Measurements from ENCODE around the gene GALNS.
"Not testable (repeated sequence)": the region's sequence is repeated elsewhere in the genome, so short reads cannot be mapped to it uniquely, and the experiment has no call there.

The GALNS gene

GRCh38 chr16:88856828-88857727 lies at the start of gene GALNS, which contains the start of gene TRAPPC2L:
Gene GALNS, minus strand, starts transcription at chr16:88856947. Its CDS starts 70 bp downstream, at chr16:88856877.
Gene TRAPPC2L, plus strand, starts transcription at chr16:88857127. Its CDS starts 24 bp downstream, at chr16:88857151.
- DNase-seq, result peak; percentile 23

DNA sequence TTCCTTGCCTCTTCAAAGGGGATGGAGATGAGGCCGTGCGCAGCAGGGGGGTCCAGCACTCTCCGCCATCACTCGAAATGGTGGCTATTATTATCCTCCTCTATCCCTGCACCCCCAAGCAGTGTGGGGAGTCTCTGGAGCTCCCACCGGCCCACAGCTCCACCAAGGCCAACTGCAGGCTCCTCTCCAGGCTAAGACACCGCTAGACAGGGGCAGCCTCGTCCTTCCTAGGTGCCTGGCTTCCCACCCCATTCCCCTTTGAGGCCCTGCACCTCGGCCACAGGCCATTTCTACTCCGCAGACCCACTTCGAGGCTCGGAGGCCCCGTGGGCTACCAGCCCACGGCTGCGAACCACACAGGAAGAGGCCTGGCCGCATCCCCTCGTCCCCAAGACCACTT lies 49.3 kb upstream of the GALNS start:
- DNase-seq, result no peak

DNA sequence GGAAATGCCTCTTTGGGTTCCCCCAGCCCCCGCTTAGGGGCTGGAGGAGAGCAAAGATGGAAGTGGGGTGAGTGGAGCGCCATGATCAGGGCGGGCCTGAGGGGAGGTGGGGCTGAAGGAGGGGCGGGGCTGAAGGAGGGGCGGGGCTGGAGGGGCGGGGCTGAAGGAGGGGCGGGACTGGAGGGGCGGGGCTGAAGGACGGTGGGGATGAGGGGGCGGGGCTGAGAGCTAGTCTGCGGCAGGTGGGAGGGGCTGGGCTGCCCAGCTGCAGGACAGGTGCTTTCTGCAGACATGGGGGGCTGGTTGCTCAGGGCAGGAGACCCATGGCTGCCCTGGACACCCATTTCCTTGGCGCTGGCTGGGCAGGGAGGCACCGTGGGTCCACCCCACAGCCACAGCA lies 48.8 kb upstream of the GALNS start:
- DNase-seq, result no peak

DNA sequence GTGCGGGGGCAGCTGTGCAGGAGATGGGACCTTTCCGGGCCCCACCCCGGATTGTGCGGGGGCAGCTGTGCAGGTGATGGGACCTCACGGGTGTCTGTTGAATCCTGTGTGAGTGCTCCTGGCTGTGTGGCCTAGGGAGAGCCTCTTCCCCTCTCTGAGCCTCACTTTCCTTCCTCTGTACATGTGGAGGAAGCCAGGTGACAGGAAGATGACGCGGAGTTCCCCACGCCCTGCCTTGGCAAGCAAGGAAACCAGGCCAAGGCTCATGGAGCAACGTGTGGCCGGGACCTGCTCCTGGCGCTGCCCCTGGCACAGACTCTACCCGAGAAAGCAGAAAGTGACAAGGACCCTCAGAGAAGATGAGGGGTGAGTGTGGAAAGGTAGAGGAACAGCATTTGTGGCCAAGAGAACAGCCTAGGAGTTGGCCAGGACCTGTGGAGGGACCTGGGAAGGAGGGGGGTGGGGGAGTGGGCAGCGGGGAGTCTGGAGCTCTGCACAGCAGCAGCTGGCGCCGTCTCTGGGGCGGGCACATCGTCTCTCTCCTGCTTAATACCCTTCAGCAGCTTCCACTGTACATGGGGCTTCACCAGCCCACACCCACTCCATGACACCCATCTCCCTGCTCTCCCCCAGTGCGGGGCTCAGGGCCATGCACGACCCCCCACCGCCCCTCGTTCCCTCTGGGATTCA lies 48.1 kb upstream of the GALNS start:
- DNase-seq, result no peak

GRCh38 chr16:88903267-88903666 lies 46.5 kb upstream of the GALNS start:
- no peak for DNase-seq

- no peak for DNase-seq
Measured at GRCh38 chr16:88902744-88903143, 46.0 kb upstream of the GALNS start.

DNA sequence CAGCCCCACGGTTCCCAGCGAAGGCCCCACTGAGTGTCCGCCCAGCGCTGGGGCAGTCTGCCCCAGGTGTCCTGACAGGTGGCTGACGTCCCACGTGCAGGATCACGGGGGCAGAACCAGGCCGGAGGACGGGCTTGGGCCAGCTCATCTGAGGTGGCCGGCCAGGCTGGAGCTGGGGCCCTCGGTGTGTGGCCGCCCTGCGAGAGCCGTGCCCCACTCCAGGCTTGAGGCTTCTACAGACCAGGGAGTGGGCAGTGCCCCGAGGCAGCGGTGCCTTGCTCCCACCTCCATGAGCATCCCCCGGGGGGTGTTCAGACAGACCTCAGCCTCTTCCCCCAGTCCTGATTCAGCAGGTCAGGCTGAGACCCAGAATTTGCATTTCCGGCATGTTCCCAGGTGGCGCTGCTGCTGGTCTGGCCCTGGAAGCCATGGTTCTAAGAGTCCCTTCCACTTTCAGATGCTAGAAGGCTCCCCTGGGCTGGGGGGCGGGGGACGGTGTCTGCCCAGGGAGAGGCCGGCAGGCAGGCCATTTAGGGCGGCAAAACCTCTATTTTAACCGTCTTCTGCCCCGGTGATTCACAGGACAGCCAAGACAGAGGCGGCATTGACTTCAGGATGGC lies 45.1 kb upstream of the GALNS start:
- no peak for DNase-seq

GRCh38 chr16:88900662-88901052 lies 43.9 kb upstream of the GALNS start:
- DNase-seq, result no peak

DNA sequence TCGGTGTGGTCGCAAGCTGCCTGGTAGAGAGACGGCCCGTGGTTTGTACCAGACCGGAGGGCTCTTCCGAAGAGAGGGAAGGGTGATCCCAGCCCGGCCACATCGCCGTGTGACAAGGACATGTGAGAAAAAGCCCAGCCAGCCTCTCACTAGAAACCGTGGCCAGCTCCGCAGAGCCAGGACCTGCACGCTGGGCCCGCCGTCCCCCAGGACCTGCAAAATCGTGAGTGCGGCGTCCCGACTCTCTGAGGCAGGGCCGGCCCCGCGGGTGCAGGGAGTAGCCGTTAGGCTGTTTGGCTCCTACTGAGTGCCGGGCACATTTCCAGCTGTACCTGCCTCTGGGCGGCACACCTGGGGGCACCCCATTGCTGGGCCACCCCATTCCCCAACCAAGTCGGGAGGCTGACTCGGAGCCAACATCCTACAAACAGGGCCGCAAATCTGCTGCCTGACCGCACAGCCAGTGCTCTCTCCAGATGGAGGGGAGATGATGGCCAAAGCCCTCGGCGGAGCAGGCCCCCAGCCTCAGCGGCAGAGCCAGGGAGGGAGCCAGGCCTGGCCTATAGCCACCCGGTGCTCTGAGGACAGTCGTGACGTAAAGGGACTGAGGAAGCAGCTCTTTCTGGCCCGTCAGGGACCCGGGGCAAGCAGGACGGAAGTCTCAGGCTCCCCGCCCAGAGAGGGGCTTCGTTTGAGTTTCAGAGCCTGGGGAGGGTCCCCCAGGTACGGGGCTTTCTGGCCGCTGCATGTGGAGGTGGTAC lies 43.3 kb upstream of the GALNS start:
- DNase-seq, result no peak

- no peak for DNase-seq
Measured at GRCh38 chr16:88897696-88898425, 41.1 kb upstream of the GALNS start.

GRCh38 chr16:88896238-88897070 lies 39.7 kb upstream of the GALNS start:
- DNase-seq, result no peak

- no peak for DNase-seq
Measured at GRCh38 chr16:88895335-88895734, 38.6 kb upstream of the GALNS start.

- no peak for DNase-seq
Measured at GRCh38 chr16:88894681-88895300, 38.0 kb upstream of the GALNS start.

- DNase-seq, result not testable (repeated sequence)
Measured at GRCh38 chr16:88894266-88894665, 37.5 kb upstream of the GALNS start.

GRCh38 chr16:88893127-88893968 lies 36.6 kb upstream of the GALNS start:
- no peak for DNase-seq

DNA sequence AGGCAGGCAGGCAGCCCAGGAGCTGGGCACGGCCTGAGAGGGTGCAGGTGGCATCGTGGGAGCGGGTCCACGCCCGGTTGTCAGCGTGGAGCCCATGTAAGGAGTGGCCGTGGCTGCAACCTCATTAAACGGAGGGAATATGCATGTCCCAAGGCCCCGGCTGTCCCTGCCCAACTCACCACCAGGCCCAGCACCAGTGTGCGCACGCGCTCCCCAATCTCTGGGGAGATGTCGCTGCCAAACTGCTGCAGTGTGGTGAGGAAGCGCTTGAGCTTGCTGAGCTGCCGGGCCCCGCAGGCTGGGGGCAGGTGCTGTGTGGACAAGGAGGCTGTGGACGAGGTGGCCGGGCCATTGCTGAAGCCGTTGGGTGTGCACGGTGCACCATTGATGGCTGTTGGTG lies 35.3 kb upstream of the GALNS start:
- no peak for DNase-seq

DNA sequence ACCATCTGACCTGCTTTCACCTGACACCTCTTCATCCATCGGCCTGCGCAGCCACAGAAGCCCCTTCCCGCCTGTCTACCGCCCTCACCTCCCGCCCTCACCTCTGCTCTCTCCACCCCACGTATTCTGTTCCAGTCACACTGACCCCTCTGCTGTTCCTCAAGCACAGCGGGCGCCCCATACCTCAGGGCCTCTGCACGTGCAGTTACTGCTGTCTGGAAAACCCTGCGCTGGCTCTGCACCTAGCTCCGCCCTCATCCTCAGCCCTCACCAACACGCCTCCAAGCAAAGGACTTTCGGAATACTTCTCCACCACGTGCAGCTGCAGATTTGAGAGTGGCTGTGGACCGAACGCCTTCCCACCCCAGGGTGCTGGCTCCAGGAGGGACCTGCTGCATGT lies 34.3 kb upstream of the GALNS start:
- DNase-seq, result no peak

- not testable (repeated sequence) for DNase-seq
Measured at GRCh38 chr16:88889702-88890352, 33.1 kb upstream of the GALNS start.

Data from NCI-H2081 treated with DMSO at 0.1 percent for 48 hours (cell line).